GM21360 (cell line): ENCODE data around the gene OR52E2.

Experiments
- ATAC-seq: cut with Tn5 transposase; IDR thresholded peaks from one replicate; pipeline ENCODE4 v1.9.1; 2021; ENCODE audit warnings: mild to moderate bottlenecking, moderate library complexity; ENCODE audit not compliant: unreplicated experiment

OR52E2 gene

DNA sequence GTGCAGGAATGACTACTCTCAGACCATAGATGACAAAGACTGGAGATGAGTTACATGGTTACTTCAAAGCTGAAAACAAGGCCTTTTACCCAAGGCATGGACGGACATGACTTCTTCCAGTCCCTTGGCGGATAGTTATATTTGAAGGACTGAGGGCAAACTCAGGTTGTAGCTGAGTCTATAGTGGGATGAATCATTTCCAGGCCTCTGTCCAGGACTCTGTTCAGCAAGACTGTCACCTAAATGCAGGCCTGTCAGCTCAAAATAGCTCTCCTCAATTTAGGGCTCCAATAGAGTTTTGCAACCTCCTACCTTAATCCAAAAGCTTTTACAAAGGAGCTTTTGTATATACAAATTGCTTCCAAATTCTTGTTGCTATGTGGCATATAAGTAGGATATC lies 37.4 kb downstream of the OR52E2 start:
- no peak for ATAC-seq

DNA sequence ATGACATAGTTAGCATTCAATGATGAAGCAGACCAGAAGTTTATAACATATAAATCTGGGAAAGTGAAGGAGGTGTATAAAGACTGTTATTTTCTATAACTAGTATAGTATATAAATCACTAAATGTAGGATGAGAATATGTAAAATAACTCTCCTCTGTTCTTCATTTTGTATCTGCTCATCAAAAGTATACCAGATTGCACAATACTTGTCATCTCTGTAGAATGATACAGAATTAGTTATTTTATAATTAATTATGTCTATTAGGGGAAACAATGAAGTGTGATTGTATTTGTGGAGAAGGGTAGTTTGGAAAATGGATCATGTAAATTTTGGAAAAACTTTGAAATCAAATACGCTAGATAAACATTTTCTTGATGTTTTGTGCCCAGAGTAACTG lies 46.4 kb downstream of the OR52E2 start:
- ATAC-seq, result no peak

DNA sequence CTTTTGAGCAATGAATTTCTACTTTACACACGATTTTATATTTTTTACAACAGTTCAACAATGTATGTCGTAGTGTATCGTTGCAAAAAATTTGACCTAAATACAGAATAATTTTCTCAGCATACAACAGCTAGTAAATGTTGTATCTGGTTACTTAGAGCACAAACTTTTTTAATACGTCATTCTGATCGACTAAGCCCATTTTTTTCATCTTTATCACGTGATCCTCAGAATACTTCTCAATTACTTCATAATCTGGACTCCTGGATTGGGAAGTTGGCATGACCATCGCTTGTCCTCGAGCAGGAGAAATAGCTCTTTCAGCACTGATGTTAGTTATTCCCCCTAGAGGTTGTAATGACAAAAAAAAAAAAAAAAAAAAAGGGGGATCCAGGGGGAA lies 48.2 kb downstream of the OR52E2 start:
- ATAC-seq, result no peak
